Endothelial cell of hepatic sinusoid (primary cell): ENCODE data around the gene FGF4.
"Not testable (repeated sequence)": the region's sequence is repeated elsewhere in the genome, so short reads cannot be mapped to it uniquely, and the experiment has no call there.

Source experiments
- in situ Hi-C: cut with HindIII; loops from 2 replicates; pipeline ENCODE4 v1.10.0; 2017; ENCODE audit warnings: low sequenced_read_pairs

FGF4 gene

DNA sequence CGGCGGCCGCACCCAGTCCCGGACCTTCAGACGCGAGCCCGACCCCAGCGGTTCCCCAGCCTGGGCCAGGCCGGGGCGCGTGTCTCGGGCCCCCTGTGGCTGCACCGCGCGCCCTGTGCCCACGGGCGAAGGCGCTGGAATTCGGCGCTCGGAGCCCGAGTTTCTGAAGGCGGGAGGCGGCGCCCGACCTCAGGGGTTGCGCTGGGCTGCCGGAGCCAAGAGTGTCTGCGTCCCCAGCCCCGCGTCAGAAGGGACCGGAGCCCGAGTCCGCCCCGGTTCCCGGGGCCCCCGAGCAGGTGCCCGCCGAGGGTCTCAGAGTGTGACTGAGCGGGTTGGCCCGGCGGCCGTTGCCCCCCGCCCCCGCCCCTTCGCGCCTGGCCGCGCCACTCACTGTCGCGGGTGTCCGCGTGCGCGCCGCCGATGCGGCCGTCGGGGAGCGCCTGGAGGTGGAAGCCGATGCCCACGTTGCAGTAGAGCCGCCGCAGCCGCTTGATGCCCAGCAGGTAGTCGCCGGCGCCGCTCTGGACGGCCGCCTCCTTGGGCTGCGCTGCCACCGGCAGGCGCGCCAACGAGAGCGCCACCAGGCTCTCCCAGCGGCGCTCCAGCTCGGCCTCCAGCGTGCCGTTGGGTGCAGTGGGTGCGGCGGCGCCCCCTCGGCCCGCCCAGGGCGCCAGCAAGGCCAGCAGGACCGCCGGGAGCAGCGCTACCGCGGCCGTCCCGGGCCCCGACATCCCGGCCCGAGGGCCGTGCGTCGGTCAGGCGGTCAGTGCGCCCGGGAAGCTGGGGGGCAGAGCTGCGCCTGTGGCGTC, 583 bp downstream of the FGF4 start:
- in situ Hi-C loops = no loop called here

DNA sequence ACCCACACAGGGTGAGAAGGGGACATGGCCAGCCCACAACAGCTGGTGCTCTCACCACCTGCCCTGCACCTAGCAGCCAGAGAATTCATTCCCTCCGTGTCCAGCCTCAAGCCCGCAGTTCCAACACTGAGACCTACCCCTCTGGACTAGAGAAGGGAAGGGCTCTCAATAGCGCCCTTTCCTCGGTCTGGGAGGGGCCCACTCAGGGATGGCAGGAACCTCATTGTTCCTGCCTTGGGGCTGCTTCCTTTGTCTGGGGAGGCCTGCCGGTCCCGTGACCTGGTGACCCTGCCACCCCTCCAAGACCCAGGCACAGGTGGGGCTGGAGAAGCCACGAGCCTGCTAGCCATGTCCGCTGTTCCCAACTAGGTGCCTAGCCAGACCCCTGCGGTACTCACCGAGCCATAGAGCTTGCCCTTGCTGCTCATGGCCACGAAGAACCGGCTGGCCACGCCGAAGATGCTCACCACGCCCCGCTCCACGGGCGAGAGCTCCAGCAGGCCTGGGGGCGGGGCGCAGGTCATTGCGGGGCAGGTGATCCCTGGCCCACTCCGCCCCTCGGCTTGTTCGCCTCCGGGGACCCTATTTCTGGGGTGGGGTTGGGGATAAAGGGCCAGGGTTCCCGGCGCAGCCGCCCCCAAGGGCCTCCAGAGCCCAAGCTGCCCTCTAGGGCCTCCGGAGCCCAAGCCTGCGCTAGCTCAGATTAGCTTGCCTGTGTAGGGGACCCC, 1.4 kb downstream of the FGF4 start:
- in situ Hi-C loops = no loop called here

DNA sequence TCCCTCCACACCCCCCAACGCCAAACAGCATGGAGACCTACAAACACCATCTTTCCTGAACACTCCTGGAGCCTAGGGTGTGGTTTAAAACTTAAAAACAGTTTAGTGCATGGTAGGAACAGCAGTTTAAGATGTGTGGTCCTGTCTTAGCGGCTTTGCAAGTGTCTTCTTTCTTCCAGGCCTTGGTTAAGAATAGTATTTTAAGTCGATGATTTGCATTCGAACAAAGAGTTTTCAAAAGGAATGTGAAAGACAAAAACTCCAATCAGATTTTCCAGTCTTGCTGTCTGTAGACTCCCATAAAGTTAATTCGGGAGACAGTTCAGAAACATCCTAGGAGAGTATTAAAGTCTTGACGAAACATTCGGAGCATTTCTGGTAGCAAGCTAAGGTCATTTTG, 3.7 kb downstream of the FGF4 start:
- in situ Hi-C loops = no loop called here

DNA sequence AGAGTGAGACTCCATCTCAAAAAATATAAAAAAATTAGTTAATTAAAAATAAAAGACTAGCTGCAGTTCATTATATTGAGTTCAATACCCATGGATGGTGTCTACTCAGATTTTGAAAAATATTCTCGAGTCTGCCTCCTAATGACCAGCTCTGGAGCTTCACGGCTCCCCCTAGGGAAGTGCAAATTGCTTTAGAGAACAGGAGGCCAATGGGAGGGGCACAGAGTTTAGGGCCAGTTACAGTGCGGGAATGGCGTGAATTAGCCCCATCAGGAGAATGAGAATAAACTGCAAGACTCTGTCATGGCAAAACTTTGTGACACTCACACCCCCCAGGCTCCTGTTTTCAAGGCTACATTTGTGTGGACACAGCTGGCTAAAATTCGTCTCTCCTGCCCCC, 4.6 kb downstream of the FGF4 start:
- in situ Hi-C loops = no loop called here

DNA sequence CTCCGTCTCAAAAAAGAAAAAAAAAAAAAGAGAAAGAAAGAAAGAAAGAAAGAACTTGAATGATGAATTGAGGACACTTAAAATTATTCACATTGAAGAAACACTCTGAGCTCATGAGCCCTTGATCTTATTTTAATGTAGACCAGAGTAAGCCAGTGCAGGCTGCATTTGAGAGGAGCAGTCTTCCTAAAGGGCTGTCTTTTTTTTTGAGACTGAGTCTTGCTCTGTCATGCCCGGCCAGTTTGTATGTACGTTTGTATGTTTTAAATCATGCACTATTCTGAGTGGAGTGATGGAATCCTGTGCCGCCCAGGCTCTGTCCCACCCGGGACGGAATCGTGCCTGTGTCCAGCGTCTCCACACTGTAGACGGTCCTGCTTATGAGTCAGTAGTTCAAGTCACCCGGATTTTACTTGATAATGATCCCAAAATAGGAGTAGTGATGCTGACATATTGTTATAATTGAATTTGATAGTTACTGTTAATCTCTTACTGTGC, 9.6 kb downstream of the FGF4 start:
- in situ Hi-C loops = no loop called here

DNA sequence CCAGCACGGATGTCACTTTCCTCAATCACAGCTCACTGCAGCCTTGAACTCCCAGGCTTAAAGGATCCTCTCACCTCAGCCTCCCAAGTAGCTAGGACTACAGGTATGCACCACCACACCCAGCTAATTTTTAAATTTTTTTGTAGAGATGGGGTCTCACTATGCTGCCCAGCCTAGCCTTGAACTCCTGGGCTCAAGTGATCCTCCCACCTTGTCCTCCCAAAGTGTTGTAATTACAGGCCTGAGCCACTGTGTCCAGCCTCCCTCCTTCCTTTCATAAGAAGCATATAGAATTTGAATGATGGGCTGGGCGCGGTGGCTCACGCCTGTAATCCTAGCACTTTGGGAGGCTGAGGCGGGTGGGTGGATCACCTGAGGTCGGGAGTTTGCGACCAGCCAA, 10.2 kb downstream of the FGF4 start:
- in situ Hi-C loops = not testable (repeated sequence)

DNA sequence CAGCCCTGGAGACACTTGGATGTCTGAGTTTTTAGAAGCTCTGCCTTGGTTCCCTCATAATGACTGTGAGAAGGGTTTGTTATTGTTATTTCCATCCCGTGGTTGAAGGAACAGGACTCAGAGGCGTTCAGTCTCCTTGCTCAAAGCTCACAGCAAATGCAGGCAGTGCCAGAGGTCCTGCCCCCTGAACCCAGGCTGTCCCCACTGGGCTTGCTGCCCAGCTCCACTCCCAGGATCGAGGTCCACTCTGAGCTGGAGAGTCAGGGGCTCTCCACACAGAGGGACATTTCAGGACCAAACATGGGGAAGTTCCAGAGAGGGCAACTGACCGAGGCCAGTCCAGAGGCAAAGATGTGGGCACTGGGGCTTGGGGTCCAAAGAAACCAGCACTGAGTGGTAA, 14.8 kb downstream of the FGF4 start:
- in situ Hi-C loops = no loop called here

DNA sequence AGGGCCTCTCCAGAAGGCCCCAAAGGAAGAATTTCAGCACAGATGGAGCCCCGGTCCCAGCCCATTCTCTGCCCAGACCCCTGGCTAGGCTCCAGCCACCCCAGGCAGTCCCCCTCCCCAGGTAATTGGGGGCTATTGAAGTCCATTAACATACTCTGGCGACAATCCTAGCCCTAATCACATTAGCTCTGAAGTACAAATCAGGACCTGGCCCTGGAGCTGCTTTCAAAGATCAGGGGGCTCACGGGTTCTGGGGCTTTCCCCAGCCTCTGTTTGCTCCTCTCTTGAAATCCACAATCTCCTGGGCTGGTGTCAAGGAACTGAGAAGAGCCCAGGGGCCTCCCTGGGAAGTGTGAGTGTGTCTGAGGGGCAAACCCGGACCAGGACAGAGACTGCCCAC, 22.3 kb downstream of the FGF4 start:
- in situ Hi-C loops = loop anchor here (5.0 kb wide), 2 partner anchors 34 to 41 kb away; no protein-coding TSS in a partner anchor

DNA sequence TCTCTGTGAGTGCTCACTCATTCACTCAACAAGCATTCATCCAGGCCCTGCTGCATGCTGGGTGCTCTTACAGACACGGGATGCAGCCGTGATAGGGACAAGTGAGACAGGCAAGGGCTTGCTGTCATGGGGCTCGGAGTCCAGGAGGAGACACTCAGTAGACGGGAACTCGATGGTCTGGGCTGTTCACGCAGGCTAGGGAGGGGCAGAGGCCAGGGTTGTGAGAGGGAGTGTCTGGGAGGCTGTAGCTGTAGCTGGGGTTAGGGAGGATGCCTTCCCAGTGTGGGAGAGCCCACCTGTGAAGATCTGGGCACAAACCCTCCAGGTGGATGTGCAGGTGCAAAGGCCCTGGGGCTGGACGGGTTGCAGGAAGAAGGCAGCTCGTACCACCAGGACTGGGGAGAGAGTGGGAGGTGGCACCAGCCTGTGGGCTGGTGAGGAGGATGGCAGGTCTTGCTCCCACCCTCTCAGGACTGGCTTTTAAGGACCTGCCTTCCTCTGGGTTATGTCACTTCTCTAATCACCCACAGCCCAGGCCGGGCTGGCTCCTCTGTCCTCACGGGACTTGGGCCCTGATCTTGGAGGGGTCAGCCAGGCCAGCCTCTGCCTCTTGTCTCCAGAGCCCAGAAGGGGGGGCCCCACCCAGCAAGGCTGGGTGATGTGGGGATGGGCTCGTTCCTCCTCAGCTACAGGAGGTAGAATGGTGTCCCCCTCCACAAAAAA, 24.1 kb downstream of the FGF4 start:
- in situ Hi-C loops = loop anchor here (5.0 kb wide), 2 partner anchors 36 to 39 kb away; no protein-coding TSS in a partner anchor

DNA sequence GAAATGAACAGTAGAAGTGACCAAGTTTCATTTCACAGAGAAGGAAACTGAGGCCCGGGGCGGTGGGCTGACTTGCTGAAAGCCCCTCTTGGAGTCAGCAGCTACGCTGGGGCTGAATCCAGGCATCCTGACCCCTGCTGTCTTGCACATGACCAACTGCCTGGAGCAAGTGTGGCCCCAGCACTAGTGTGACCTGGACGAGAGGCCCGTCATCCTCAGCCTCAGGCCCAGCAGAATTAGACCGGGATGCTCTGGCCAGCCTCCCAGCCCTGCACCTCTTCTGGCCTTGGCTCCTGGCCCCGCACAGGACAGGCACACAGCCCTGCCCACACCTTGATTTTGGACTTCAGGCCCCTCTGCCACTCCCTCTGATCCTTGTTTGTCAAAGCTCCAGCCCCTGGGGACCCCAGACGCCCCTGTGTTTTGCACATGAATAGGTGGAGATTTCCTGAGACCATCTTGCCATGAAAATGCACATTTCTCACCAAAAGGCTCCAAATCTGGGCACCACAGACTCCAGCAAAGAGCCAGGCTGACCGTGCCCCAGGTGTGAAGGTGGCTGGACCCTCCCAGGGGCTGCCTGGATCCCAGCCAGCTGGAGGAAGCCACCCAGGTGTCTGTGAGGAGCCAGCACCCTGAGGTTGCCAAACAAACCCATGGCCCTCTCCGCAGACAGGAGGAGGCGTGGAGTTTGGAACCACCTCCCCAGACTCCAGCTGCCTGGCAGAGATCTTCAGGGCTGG, 24.9 kb downstream of the FGF4 start:
- in situ Hi-C loops = loop anchor here (5.0 kb wide), 2 partner anchors 37 to 38 kb away; no protein-coding TSS in a partner anchor

DNA sequence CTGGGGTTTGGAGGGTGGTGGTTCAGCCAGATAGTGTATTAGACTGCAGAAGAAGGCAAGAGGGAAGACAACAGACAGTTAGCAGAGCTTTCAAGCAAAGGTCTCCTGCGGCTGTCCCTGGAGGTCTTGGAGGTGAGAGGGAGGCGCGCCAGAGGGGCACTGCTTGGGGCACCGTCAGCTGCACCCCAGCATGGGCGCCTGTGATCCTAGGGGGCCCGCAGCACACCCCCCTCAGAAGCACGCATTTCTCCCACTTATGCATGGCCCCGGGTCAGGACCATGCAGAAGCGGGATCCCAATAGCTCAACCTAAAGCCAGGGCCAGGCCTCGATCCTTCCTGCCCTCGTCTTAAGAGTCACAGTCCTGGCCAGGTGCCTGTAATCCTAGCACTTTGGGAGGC, 26.5 kb downstream of the FGF4 start:
- in situ Hi-C loops = no loop called here

DNA sequence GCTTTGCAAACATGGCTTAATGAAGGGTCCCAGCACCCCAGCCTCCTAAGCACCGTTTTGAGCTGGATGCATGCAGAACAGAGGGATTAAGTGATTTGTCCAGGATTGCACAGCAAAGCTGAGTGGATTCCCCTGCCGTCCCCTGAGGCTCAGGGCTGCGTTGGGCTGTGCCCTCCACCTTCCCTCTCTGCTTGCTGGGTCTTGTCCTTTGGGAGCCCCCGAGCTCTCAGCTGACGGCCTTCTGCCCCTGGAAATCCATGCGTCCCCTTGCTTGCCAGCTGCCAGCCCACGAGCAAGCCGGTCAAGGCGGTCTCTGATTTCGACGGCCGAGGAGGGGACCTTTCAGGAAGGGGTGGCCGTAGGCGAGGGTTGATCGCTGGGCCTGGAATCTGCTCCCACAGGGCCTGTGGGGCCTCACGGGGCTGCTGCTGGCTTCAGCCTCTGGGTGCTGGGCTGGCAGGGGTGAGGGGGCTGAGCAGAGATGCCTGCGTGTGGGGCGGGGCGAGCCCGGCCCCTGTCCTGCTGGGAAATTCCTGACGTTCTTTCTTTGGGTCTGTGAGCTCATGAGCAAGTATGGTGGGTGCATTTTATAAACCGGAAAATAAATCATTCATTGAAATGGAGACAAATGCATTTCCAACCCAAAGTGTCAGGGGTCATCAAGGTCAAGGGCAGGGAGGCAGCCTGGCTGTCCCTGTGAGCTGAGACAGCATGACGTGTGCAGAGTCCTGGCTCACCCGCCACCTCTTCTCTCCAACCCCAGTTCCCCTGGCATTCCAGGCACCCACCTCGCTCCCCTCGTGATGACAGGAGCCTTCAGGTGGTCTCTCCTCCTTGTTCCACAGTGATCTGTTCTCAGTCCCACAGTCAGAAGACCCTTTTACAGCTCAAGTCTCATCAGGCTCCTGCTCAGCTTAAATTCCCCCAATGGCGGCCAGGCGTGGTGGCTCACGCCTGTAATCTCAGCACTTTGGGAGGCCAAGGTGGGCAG, 28.1 kb downstream of the FGF4 start:
- in situ Hi-C loops = no loop called here

DNA sequence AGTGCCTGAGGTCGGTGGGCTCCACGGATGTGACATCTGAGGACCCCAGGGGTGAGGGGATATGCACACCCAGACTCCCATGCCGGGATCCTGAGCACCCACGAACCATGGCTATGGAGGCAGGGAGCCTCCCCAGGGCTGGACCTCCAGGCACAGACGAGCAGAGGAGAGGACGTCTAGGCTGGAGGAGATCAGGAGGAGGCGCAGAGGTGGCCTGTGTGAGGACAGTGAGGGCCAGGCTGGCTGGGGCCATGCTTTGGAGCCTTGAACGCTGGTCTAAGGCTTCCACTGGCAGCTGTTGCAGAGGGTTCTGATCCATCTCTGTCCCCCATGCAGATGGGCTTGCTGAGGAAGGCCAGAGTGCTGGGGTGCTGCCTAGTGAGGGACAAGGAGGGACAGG, 29.0 kb downstream of the FGF4 start:
- in situ Hi-C loops = no loop called here

DNA sequence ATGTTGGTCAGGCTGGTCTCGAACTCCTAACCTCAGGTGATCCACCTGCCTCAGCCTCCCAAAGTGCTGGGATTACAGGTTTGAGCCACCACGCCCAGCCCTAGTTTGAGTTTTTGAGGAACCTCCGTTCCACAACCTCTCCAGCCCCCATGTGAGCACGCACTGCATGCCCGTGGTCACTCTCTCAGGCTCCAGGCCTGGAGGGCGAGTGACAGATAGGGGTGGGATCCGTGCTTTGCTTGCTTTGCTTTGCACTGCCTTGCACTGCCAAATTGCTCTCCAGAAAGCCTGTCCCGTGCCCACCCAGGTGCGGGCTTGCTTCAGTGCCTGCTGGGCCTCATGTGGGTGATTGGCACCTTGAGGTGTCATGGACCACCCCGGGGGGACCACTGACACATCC, 29.9 kb downstream of the FGF4 start:
- in situ Hi-C loops = no loop called here

DNA sequence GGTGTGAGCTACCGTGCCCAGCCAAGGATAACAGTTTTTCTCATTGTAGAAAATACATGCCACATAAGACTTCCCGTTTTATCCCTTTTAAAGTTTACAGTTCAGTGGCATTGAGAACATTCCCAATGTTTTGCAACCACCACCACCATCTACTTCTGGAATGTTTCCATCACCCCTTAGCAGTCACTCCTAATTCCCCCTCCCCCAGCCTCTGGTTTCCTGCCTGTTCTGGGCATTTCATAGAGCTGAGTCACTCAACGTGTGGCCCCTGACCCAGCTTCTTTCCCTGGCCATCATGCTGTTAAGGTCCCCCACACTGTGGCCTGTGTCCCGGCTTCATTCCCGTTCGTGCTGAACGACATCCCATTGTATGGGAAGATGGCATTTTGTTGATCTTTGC, 30.7 kb downstream of the FGF4 start:
- in situ Hi-C loops = no loop called here

DNA sequence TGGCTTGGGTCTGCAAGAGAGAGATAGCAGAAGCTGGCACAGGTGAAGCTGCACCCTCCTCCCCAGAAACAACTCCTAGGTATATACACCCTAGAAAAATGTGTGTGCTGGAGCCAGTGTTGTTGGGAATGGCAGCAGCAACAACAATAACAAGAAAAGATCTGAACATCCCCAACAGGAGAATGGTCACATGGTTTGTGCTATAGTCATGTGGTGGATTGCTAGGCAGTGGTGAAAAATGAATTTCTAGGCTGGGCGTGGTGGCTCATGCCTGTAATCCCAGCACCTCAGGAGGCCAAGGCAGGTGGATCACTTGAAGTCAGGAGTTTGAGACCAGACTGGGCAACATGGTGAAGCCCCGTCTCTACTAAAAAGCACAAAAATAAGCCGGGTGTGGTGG, 40.3 kb downstream of the FGF4 start:
- in situ Hi-C loops = no loop called here

DNA sequence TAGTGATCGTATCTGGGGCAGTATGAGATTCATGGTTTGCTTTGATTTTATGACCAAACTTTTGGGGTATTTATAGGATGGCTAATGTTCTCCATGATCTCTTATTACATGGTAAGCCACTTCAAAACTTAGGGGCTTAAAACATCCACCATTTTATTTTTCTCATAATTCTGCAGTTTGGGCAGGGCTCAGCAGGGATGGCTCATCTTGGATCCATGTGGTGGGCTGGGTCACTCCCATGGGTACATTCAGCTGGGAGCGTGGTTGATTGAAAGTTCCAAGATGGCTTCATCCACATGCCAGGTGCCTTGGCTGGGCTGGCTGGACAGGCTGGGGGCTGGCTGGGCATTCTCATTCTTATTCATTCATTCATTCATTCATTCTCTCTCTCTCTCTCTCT, 40.8 kb downstream of the FGF4 start:
- in situ Hi-C loops = no loop called here

DNA sequence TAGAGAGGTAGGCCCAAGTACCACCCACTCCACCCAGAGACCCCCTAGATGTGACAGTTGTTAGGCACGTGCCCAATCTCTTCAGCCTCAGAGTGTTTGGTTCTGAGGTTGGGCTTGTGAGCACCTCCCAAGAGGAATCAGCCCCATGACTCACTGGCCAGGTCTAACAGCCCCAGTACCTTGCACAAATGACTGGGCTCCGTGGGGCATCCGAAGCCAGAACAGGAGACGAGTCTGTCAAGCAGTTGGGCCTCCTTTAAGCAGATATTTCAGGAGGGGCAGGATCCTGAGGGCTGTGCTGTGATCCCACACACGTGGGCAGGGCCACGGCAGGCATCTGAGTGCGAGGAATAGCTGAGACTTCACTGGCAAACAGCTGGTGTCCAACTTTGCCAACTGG, 42.2 kb downstream of the FGF4 start:
- in situ Hi-C loops = no loop called here

DNA sequence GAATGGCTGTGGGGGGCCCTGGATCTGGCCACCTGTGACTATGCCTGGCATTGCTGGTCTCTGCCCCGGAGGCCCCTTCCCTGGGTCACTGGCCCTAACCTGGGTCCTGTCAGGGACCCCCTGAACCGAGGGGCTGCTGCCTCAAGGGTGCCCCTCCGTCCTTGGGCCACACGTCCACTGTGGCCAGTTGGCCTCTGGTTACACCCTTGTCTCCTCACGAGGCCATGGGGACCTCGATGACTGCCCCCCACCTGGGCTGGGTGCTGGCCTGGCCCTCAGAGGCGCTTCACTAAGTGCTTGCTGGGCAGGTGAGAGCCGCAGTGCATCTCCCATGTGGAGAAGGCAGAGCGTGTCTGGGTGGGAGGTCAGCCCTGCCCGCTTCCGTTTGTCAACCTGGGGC, 44.0 kb downstream of the FGF4 start:
- in situ Hi-C loops = no loop called here

DNA sequence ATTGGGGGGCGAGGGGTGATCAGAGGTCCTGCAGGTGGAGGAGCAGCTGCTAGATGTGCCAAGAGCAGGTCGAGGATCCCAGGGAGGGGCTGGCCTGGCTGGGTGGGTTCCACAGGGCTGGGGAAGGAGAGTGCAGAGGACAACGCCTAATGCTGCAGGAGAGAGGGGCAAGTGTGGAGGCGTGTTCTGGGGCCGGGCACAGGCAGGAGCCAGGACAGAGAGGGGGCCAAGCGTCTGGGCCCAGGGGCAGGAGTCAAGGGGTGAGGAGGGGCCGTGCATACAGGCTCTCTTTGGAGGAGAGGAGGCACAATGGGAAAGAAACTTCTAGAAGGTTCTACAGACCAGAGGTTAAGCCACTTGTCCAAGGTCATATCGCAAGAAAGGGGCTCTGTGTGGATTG, 44.6 kb downstream of the FGF4 start:
- in situ Hi-C loops = no loop called here
